ENCODE results near the gene HNRNPD. TPM values are rescaled to one million over a fixed set of nuclear protein-coding genes. Genes with fewer than 3 reads are reported as not detected.

Gene HNRNPD
- total and polyA plus RNA-seq, 2 of the 13 experiments (the other 11 are each of a cell fraction or from before 2014, with no cell fraction given) = 64.0 to 69.7 TPM

DNA sequence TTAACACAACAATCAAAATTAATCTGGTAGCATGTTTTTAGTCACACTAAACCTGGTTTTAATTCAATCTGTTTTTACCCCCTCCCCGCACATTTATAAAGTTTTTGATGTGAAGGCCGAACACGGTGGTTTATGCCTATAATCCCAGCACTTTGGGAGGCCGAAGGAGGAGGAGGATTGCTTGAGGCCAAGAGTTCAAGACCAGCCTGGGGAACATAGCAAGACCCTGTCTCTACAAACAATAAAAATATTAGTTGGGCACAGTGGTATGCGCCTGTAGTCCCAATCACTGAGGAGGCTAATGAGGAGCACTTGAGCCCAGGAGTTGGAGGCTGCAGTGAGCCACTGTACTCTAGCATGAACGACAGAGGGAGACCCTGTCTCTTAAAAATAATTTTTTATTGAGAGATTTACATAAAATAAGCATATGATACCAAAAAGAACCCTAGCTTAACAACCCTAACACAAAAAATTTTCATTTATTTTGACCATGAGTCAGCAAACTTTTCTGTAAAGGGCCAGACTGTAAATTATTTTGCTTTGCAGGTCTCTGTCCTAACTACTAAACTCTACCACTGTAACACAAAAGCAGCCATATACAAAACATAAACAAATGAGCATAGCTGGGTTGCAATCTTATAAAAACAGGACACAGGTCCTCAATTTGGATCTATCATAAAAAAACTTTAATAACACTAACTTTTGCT is 21.5 kb downstream of the HNRNPD start (continued):
- TF ChIP-seq NONO (IDR thresholded peaks at IDR 0.05) = no peak
- TF ChIP-seq NONO (CRISPR knock-in tag; conservative IDR thresholded peaks at IDR 0.05) = no peak
- peak; percentile 41 for TF ChIP-seq RBM22 (optimal IDR thresholded peaks at IDR 0.05; ENCODE audit: low read length)
- no peak for TF ChIP-seq KMT2B (CRISPR knock-in tag; IDR thresholded peaks at IDR 0.05)
- TF ChIP-seq AGO1 (IDR thresholded peaks at IDR 0.05; ENCODE audit: low read depth, low read length, poor library complexity, severe bottlenecking) = no peak
- TF ChIP-seq RXRB (CRISPR knock-in tag; IDR thresholded peaks at IDR 0.05; ENCODE audit: borderline replicate concordance) = no peak
- TF ChIP-seq, protein P1, sequence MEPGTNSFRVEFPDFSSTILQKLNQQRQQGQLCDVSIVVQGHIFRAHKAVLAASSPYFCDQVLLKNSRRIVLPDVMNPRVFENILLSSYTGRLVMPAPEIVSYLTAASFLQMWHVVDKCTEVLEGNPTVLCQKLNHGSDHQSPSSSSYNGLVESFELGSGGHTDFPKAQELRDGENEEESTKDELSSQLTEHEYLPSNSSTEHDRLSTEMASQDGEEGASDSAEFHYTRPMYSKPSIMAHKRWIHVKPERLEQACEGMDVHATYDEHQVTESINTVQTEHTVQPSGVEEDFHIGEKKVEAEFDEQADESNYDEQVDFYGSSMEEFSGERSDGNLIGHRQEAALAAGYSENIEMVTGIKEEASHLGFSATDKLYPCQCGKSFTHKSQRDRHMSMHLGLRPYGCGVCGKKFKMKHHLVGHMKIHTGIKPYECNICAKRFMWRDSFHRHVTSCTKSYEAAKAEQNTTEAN (CRISPR knock-in tag; conservative IDR thresholded peaks at IDR 0.05) = no peak
- TF ChIP-seq ZNF746 (CRISPR knock-in tag; IDR thresholded peaks at IDR 0.05) = no peak
- TF ChIP-seq, protein P2, sequence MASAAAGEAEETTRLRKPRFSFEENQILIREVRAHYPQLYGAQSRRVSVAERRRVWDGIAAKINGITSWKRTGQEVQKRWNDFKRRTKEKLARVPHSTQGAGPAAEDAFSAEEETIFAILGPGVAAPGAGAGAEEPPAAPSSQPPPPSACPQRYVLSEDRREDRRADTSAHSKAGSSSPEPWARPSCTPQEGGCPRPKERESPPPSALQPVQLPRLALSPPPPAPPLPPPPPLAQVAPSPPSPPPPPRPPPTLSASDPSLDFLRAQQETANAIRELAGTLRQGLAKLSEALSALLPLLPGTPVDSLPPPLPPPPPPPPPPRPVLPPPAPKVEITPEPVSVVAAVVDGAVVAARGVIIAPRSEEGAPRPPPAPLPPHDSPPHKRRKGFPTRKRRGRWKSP (CRISPR knock-in tag; IDR thresholded peaks at IDR 0.05) = no peak

DNA sequence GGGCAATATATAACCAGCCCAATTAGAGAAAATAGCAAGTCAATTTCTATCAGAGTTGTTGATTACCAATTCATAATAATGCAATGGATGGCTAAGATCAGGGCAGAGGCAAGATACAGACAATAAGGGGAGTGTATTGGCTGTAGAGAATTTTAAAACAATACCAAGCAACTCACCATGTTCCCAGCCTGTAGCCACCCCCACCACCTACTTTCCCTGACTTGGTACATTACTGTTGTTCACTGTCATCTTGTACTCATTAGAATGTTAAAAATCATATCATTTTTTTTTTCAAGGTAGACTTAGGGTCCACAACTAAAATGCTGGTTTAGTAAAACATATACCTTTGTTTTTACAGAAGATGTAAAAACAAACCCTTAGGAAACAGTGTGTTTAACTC is 27.7 kb downstream of the HNRNPD start:
- Histone ChIP-seq H3K9ac (ENCODE audit: insufficient read depth, low read depth, low read length) (no peak overlapping the region), H3K36me3 (replicated peaks in 1 of 2; ENCODE audit: control insufficient read depth in 1 of 2, insufficient read depth in 2 of 2, low read length in 2 of 2) (0 out of 5 replicates have a peak, but pooled peaks cover 0 to 4% of the 10 kb centered on the region in 2 experiments), H3K27me3 (ENCODE audit: control insufficient read depth in 1 of 2, insufficient read depth in 2 of 2, low read length in 2 of 2) (no peaks in the 10 kb centered on the region), H3K27ac (ENCODE audit: extremely low read length, insufficient read depth, low read length) (no peak overlapping the region), H3K4me1 (ENCODE audit: insufficient read depth, low read length) (no peaks in the 10 kb centered on the region), H2AFZ (ENCODE audit: low read length) (no peak overlapping the region), H3K9me3 (ENCODE audit: low read length) (no peaks in the 10 kb centered on the region), H3K4me2 (ENCODE audit: low read depth, low read length) (no peak overlapping the region), H4K20me1 (ENCODE audit: insufficient read depth, low read length) (0 out of 2 replicates have a peak, but pooled peaks cover 6% of the 10 kb centered on the region), H3K79me2 (ENCODE audit: insufficient read depth, low read length) (no peaks in the 10 kb centered on the region), H3K4me3 (replicated peaks in 1 of 3; ENCODE audit: insufficient read depth in 1 of 3, low read depth in 2 of 3, low read length in 3 of 3) (no peak overlapping the region)
- peak; percentile 14 for ATAC-seq
- CTCF ChIA-PET (ENCODE audit: low intra/inter-chr PET ratio, low total read pairs) = no interaction called here
- FAIRE-seq = no peak
- DNase-seq (ENCODE audit: low spot score) = no peak
- in situ Hi-C loops (cut with HindIII; ENCODE audit: extremely low pct_ligation_motif_present, low pct_unique_long_range_greater_than_20kb) (no loop called here), intact Hi-C loops (cut with micrococcal nuclease; ENCODE audit: unreplicated experiment) (no loop called here)
- POLR2A ChIA-PET = no interaction called here
- BruUV-seq (replicated peaks) = no TSS peak
- TF ChIP-seq RFX3 (CRISPR knock-in tag; IDR thresholded peaks at IDR 0.05) (no peak), TSC22D2 (CRISPR knock-in tag; IDR thresholded peaks at IDR 0.05; ENCODE audit: borderline replicate concordance) (no peak), ETV6 (CRISPR knock-in tag; conservative IDR thresholded peaks at IDR 0.05) (no peak), PLRG1 (conservative IDR thresholded peaks at IDR 0.05) (no peak), ARHGAP35 (CRISPR knock-in tag; IDR thresholded peaks at IDR 0.05; ENCODE audit: borderline replicate concordance) (no peak), RFX1 (IDR thresholded peaks at IDR 0.05) (no peak), POLR2A (IDR thresholded peaks at IDR 0.05; ENCODE audit: insufficient read depth in 1 of 2, low read depth in 2 of 2, low read length in 2 of 2) (no peak), GLI4 (CRISPR knock-in tag; IDR thresholded peaks at IDR 0.05; ENCODE audit: borderline replicate concordance) (no peak), ZNF7 (CRISPR knock-in tag; IDR thresholded peaks at IDR 0.05) (no peak), ZSCAN30 (CRISPR knock-in tag; IDR thresholded peaks at IDR 0.05) (no peak), ZNF331 (CRISPR knock-in tag; IDR thresholded peaks at IDR 0.05) (no peak)
- TF ChIP-seq, protein P3, sequence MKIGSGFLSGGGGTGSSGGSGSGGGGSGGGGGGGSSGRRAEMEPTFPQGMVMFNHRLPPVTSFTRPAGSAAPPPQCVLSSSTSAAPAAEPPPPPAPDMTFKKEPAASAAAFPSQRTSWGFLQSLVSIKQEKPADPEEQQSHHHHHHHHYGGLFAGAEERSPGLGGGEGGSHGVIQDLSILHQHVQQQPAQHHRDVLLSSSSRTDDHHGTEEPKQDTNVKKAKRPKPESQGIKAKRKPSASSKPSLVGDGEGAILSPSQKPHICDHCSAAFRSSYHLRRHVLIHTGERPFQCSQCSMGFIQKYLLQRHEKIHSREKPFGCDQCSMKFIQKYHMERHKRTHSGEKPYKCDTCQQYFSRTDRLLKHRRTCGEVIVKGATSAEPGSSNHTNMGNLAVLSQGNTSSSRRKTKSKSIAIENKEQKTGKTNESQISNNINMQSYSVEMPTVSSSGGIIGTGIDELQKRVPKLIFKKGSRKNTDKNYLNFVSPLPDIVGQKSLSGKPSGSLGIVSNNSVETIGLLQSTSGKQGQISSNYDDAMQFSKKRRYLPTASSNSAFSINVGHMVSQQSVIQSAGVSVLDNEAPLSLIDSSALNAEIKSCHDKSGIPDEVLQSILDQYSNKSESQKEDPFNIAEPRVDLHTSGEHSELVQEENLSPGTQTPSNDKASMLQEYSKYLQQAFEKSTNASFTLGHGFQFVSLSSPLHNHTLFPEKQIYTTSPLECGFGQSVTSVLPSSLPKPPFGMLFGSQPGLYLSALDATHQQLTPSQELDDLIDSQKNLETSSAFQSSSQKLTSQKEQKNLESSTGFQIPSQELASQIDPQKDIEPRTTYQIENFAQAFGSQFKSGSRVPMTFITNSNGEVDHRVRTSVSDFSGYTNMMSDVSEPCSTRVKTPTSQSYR (CRISPR knock-in tag; IDR thresholded peaks at IDR 0.05; ENCODE audit: borderline replicate concordance) = no peak

Measured in HepG2 (cell line).